Upper lobe of left lung (tissue), 4 donors: ENCODE data around the gene PTEN.
A peak's percentile ranks its signal among the peaks of the same experiment; 100 is the strongest.

Experiments
- CTCF ChIP-seq, 6 experiments: fragments of 450-650 bp in 4 of 6; fragments of 200-600 bp in 2 of 6; sonication (generic) in 2 of 6; IDR thresholded peaks; one replicate each; pipeline ENCODE4 v1.5.1; 2016 to 2019; ENCODE audit warnings: antibody characterized with exemption in 6 of 6
- EP300 ChIP-seq, 4 donors: sonication (generic); formaldehyde crosslinking; IDR thresholded peaks; one replicate each; pipeline ENCODE4 v1.5.1; 2017; ENCODE audit warnings: antibody characterized with exemption in 4 of 4, control low read depth in 2 of 4
- POLR2A ChIP-seq, 4 donors: fragments of 450-650 bp; IDR thresholded peaks; one replicate each; pipeline ENCODE4 v1.5.1; 2016 to 2017; ENCODE audit warnings: antibody characterized with exemption in 4 of 4, mild to moderate bottlenecking in 2 of 4
- POLR2AphosphoS5 ChIP-seq, 2 donors: sonication (generic); formaldehyde crosslinking; IDR thresholded peaks; one replicate each; pipeline ENCODE4 v1.5.1; 2017; ENCODE audit warnings: antibody characterized with exemption in 2 of 2

DNA sequence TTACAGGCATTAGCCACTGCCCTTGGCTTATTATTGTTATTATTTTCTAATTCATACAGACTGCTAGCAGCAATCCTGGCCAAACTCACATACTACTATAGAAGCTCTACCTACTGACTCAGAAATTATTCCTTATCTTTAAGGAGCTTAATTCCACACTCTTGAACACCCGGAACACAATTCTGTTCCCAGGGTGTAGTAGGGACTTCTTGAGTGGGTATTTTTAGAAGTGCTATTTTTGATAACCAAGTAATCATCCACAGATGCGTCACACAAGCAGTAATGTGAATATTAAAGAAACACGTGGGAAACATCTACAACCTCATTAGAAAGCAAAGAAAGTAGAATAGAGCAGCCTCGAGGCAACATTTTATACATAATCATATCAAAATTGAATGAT, 149.2 kb downstream of the PTEN start:
- TF ChIP-seq CTCF (IDR thresholded peaks at IDR 0.05) (no peak), POLR2A (IDR thresholded peaks at IDR 0.05) (no peak), POLR2AphosphoS5 (IDR thresholded peaks at IDR 0.05) (no peak), EP300 (IDR thresholded peaks at IDR 0.05) (peak in 1 of 4 donors; percentile 39)
